Hepatocyte (in vitro differentiated cells): ENCODE measurements around the gene RGR. TPM values are rescaled to one million over a fixed set of nuclear protein-coding genes. Genes with fewer than 3 reads are reported as not detected.

Source experiments
- DNase-seq: peaks from one replicate; pipeline ENCODE4 v3.0.0-alpha.2; 2016; ENCODE audit warnings: low spot score
- H2AFZ ChIP-seq: fragments of 200-600 bp; sonication (generic); 2 replicates; pipeline ENCODE4 v1.6.0; 2016; ENCODE audit warnings: antibody characterized with exemption, mild to moderate bottlenecking
- H3K27ac ChIP-seq: fragments of 200-600 bp; sonication (generic); 2 replicates; pipeline ENCODE4 v1.5.1; 2016; ENCODE audit warnings: mild to moderate bottlenecking
- H3K27me3 ChIP-seq: fragments of 200-600 bp; sonication (generic); 2 replicates; pipeline ENCODE4 v1.6.1; 2016
- H3K36me3 ChIP-seq: fragments of 200-600 bp; sonication (generic); replicated peaks from 2 replicates; pipeline ENCODE4 v1.5.1; 2016; ENCODE audit warnings: low read depth; ENCODE audit not compliant: insufficient read depth
- H3K4me1 ChIP-seq: fragments of 200-600 bp; sonication (generic); 2 replicates; pipeline ENCODE4 v1.5.1; 2016; ENCODE audit warnings: mild to moderate bottlenecking, moderate library complexity; ENCODE audit not compliant: insufficient read depth
- H3K4me2 ChIP-seq: fragments of 200-600 bp; sonication (generic); 2 replicates; pipeline ENCODE4 v1.6.0; 2016
- H3K4me3 ChIP-seq: fragments of 200-600 bp; sonication (generic); 2 replicates; pipeline ENCODE4 v1.5.1; 2016; ENCODE audit warnings: mild to moderate bottlenecking
- H3K79me2 ChIP-seq: fragments of 200-600 bp; sonication (generic); 2 replicates; pipeline ENCODE4 v1.6.0; 2017; ENCODE audit warnings: mild to moderate bottlenecking
- H3K9me2 ChIP-seq: fragments of 200-600 bp; sonication (generic); replicated peaks from 2 replicates; pipeline ENCODE4 v1.6.0; 2017; ENCODE audit warnings: mild to moderate bottlenecking; ENCODE audit not compliant: insufficient read depth
- H3K9me3 ChIP-seq: fragments of 200-600 bp; sonication (generic); 2 replicates; pipeline ENCODE4 v1.5.1; 2016; ENCODE audit warnings: low read depth, mild to moderate bottlenecking
- H4K20me1 ChIP-seq: fragments of 200-600 bp; sonication (generic); 2 replicates; pipeline ENCODE4 v1.6.0; 2016; ENCODE audit warnings: mild to moderate bottlenecking; ENCODE audit not compliant: insufficient read depth, poor library complexity, severe bottlenecking
- CTCF ChIP-seq: fragments of 200-600 bp; sonication (generic); IDR thresholded peaks from 2 replicates; pipeline ENCODE4 v1.5.1; 2016; ENCODE audit warnings: antibody characterized with exemption, mild to moderate bottlenecking; ENCODE audit not compliant: poor library complexity
- EZH2 ChIP-seq: fragments of 200-600 bp; sonication (generic); IDR thresholded peaks from 2 replicates; pipeline ENCODE4 v1.6.1; 2016; ENCODE audit warnings: antibody characterized with exemption, mild to moderate bottlenecking, borderline replicate concordance
- EZH2phosphoT487 ChIP-seq: fragments of 200-600 bp; sonication (generic); IDR thresholded peaks from one replicate; pipeline ENCODE4 v1.6.1; 2018; ENCODE audit warnings: antibody characterized with exemption, mild to moderate bottlenecking, low read depth, moderate library complexity; ENCODE audit not compliant: unreplicated experiment, severe bottlenecking
- WGBS: methylation state at CpG from one replicate; pipeline ENCODE4 v1.1.6; 2016; ENCODE audit warnings: low lambda C conversion rate; ENCODE audit errors: missing lambda C conversion rate; 5-methylcytosine and 5-hydroxymethylcytosine counted together
- polyA plus RNA-seq: library from polyadenylated mRNA; unstranded; fragments of >200 nt; fragmentation: Nextera tagmentation; extraction: Ambion mirVana; gene quantifications from 2 replicates; pipeline ENCODE4 v1.2.1, GENCODE V29; 2016
- total RNA-seq: library from RNA; depleted of rRNA; stranded (reverse); fragments of >200 nt; gene quantifications from 2 replicates; pipeline ENCODE4 v1.2.3, GENCODE V29; 2014

Gene RGR
- total and polyA plus RNA-seq, 2 experiments from 2014 or later, result not detected

GRCh38 chr10:84262190-84262956 is 17.5 kb downstream of the RGR start:
- no peak for DNase-seq
- Histone ChIP-seq H3K27me3 (peaks cover 2% of the 10 kb centered on the region), H4K20me1 (no peaks in the 10 kb centered on the region)

GRCh38 chr10:84263716-84264115 is 18.9 kb downstream of the RGR start:
- WGBS, result 83% methylated on average over 5 of the region's 5 CpGs
- Histone ChIP-seq H3K9me2 (no peaks in the 10 kb centered on the region), H3K9me3 (no peaks in the 10 kb centered on the region), H3K4me3 (no peak overlapping the region), H3K27me3 (peaks cover 15% of the 10 kb centered on the region), H3K79me2 (no peaks in the 10 kb centered on the region), H3K27ac (no peak overlapping the region), H2AFZ (no peak overlapping the region), H3K36me3 (no peaks in the 10 kb centered on the region), H4K20me1 (no peaks in the 10 kb centered on the region), H3K4me1 (no peaks in the 10 kb centered on the region), H3K4me2 (no peak overlapping the region)
- no peak for TF ChIP-seq EZH2phosphoT487
- no peak for TF ChIP-seq CTCF
- TF ChIP-seq EZH2, result no peak
- DNase-seq, result no peak

More at GRCh38 chr10:84262190-84262956, 17.5 kb downstream of the RGR start:
- H3K27ac ChIP-seq, result no peak overlapping the region
- no peak overlapping the region for H3K4me3 ChIP-seq
- no peaks in the 10 kb centered on the region for H3K9me3 ChIP-seq
- no peak overlapping the region for H3K4me2 ChIP-seq
- TF ChIP-seq CTCF (no peak), EZH2phosphoT487 (no peak), EZH2 (no peak)
- H3K4me1 ChIP-seq, result no peaks in the 10 kb centered on the region
- no peaks in the 10 kb centered on the region for H3K36me3 ChIP-seq
- WGBS, result 77% methylated on average over 13 of the region's 13 CpGs
- no peak overlapping the region for H2AFZ ChIP-seq
- H3K79me2 ChIP-seq, result no peaks in the 10 kb centered on the region
- H3K9me2 ChIP-seq, result no peaks in the 10 kb centered on the region

GRCh38 chr10:84264611-84265141 is 19.8 kb downstream of the RGR start:
- Histone ChIP-seq H3K4me2 (no peak overlapping the region), H3K27me3 (peaks cover 20% of the 10 kb centered on the region), H3K36me3 (no peaks in the 10 kb centered on the region), H3K27ac (no peak overlapping the region), H2AFZ (no peak overlapping the region), H3K9me2 (no peaks in the 10 kb centered on the region), H3K4me3 (no peak overlapping the region), H3K4me1 (no peaks in the 10 kb centered on the region), H3K9me3 (no peaks in the 10 kb centered on the region), H4K20me1 (no peaks in the 10 kb centered on the region), H3K79me2 (no peaks in the 10 kb centered on the region)
- TF ChIP-seq CTCF, result peak; percentile 95
- no peak for TF ChIP-seq EZH2
- WGBS, result 9% methylated on average over 11 of the region's 11 CpGs
- DNase-seq, result peak; percentile 82
